ENCODE measurements around the gene CLBA1. TPM values are rescaled to one million over a fixed set of nuclear protein-coding genes. Genes with fewer than 3 reads are reported as not detected.
"Not testable (repeated sequence)": the region's sequence is repeated elsewhere in the genome, so short reads cannot be mapped to it uniquely, and the experiment has no call there.

The CLBA1 gene
- total RNA-seq, 1 donor from 2014 or later: 1.5 TPM

- intact Hi-C loops (cut with DNase I): no loop called here
- ATAC-seq (ENCODE audit: poor library complexity) (no peak), DNase-seq (no peak)
Observed at GRCh38 chr14:105026033-105026785, 40.6 kb downstream of the CLBA1 start.

DNA sequence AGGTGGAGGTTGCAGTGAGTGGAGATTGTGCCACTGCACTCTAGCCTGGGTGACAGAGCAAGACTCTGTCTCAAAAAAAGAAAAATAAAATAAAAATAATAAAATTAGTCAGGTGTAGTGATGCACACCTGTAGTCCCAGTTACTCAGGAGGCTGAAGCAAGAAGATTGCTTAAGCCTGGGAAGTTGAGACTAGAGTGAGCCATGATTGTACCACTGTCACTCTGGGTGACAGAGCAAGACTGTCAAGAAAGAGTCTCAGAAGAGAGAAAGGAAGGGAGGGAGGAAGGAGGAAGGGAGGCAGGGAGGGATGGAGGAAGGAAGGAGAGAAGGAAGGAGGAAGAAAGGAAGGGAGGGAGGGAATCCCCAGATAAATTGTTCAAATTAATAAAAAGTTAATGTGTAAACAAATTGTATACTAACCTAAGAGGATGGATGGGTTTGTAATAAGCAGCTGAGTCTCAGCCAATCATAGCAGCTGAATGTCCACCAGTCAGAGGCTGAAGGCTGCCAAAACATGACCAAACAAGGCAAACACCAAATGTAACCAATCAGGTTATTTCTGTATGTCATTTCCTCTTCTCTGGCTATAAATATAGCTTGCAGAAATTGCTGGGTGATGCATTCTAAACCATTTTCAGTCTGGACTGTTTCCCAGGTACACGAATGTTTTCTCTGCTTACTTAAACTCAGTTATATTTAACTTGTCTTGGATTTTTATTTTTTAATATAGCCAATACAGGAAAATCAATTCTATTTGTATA lies 41.4 kb downstream of the CLBA1 start:
- no peak for ATAC-seq (ENCODE audit: poor library complexity)
- DNase-seq: no peak
- intact Hi-C loops (cut with DNase I): no loop called here

DNA sequence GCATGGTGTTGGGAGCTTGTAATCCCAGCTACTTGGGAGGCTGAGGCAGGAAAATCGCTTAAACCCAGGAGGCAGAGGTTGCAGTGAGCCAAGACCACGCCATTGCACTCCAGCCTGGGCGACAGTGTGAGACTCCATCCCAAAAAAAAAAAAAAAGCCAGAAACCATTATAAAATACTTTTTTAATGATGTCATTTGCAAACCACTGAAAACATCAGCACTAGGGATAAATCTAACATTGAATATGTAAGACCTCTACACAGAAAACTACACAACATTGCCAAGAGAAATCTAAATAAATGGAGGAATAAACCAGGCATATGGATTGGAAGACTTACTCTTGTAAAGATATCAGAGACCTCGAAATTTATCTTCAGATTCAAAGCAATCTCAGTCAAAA lies 42.1 kb downstream of the CLBA1 start:
- ATAC-seq (ENCODE audit: poor library complexity); intact Hi-C loops (cut with DNase I); DNase-seq: not testable (repeated sequence)

GRCh38 chr14:105028251-105028927 lies 42.8 kb downstream of the CLBA1 start:
- intact Hi-C loops (cut with DNase I): no loop called here
- no peak for ATAC-seq (ENCODE audit: poor library complexity)

DNA sequence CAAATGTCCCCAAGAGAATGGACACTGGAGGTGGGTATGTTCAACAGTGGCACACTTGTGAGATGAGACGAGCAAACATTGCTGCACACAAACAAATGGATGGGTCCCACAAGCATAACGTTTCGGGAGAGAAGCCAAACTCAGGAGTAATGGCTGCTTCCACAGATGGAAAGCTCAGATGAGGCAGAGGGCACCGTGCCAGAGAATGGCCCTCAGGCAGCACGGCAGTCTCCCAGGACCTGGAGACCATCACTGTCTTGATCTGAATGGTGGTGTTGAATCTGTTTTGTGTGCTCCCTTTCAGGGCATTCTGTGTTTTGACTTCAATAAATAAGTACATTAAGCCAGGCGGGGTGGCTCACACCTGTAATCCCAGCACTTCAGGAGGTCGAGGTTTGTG lies 43.8 kb downstream of the CLBA1 start:
- no peak for ATAC-seq (ENCODE audit: poor library complexity)
- no peak for DNase-seq
- intact Hi-C loops (cut with DNase I): no loop called here

More at GRCh38 chr14:105028251-105028927, 42.8 kb downstream of the CLBA1 start:
- DNase-seq: no peak

DNA sequence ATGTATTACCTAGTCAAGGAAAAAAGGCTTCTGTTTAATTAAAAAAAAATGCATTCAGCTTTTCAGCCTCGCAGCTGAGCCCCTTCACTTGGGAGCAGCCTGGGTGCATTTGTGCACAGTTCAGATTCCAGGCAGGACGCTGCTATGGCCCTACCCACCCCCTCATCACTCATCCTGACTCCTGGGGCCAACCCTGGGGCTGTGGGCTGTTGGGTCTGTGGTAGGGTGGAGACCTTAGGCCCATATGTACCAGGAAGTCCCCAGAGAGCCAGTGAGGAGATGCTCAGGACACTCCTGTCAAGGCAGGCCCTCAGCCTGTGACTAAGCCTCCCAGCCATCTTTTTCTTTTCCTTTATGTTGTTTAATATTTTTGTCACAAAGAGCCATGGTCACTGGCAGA lies 44.6 kb downstream of the CLBA1 start:
- no peak for ATAC-seq (ENCODE audit: poor library complexity)
- intact Hi-C loops (cut with DNase I): no loop called here
- DNase-seq: no peak

- ATAC-seq (ENCODE audit: poor library complexity) (peak; percentile 69), DNase-seq (no peak)
- intact Hi-C loops (cut with DNase I): no loop called here
Observed at GRCh38 chr14:105030836-105031396, 45.3 kb downstream of the CLBA1 start.

DNA sequence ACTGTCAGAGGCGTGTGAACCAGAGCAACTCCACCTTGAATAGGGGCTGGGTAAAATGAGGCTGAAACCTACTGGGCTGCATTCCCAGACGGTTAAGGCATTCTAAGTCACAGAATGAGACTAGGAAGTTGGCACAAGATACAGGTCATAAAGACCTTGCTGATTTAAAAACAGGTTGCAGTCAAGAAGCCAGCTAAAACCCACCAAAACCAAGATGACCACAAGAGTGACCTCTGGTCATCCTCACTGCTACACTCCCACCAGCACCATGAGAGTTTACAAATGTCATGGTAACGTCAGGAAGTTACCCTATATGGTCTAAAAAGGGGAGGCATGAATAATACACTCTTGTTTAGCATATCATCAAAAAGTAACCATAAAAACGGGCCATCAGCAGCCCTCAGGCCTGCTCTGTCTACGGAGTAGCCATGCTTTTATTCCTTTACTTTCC lies 46.9 kb downstream of the CLBA1 start:
- DNase-seq; ATAC-seq (ENCODE audit: poor library complexity); intact Hi-C loops (cut with DNase I): not testable (repeated sequence)

DNA sequence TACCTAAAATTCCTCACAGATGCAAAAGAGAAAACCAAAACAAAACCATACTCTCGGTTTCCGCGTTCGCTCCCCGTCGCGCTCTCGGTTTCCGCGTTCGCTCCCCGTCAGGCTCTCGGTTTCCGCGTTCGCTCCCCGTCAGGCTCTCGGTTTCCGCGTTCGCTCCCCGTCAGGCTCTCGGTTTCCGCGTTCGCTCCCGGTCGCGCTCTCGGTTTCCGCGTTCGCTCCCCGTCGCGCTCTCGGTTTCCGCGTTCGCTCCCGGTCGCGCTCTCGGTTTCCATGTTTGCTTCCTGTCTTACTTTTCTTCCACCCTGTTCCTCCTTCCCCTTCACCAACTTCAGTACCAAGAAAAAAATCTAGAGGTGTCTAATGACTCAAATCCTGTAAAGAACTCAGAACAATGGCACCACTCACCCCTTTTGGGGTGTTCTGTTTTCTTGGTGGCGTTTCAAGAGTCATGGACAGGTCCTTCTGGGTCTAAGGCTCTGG lies 47.9 kb downstream of the CLBA1 start:
- ATAC-seq (ENCODE audit: poor library complexity); intact Hi-C loops (cut with DNase I): not testable (repeated sequence)

GRCh38 chr14:105034315-105035039 lies 48.9 kb downstream of the CLBA1 start:
- intact Hi-C loops (cut with DNase I): no loop called here
- DNase-seq: no peak
- ATAC-seq (ENCODE audit: poor library complexity): no peak

More for the DNA sequence above, 47.9 kb downstream of the CLBA1 start:
- not testable (repeated sequence) for DNase-seq

GRCh38 chr14:105035616-105036015 lies 50.0 kb downstream of the CLBA1 start:
- ATAC-seq (ENCODE audit: poor library complexity); intact Hi-C loops (cut with DNase I); DNase-seq: not testable (repeated sequence)

DNA sequence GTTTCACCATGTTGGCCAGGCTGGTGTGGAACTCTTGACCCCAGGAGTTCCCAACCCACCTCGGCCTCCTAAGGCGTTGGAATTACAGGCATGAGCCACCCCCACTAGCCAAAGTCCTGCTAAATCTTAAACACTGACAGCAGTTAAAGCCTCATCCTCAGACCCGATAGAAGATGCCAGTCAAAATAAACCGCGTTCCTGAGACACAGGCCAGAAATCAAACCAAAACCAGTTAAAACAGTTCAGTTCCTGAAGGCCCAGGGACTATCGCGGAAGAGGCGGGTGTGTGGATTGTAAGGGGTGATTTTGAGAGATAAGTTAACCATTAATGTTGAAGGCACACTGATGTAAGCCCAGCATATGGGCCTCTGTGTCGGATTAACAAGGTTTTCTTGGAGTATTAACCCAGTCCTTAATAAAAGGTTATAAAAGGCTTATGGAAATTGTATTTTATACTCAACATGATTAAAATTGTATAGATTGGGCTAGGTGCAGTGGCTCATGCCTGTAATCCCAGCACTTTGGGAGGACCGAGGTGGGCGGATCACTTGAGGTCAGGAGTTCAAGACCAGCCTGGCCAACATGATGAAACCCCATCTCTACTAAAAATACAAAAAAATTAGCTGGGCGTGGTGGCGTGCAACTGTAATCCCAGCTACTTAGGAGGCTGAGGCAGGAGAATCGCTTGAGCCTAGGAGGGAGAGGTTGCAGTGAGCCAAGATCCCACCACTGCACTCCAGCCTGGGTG lies 54.0 kb downstream of the CLBA1 start:
- no peak for DNase-seq
- no peak for ATAC-seq (ENCODE audit: poor library complexity)
- intact Hi-C loops (cut with DNase I): no loop called here

DNA sequence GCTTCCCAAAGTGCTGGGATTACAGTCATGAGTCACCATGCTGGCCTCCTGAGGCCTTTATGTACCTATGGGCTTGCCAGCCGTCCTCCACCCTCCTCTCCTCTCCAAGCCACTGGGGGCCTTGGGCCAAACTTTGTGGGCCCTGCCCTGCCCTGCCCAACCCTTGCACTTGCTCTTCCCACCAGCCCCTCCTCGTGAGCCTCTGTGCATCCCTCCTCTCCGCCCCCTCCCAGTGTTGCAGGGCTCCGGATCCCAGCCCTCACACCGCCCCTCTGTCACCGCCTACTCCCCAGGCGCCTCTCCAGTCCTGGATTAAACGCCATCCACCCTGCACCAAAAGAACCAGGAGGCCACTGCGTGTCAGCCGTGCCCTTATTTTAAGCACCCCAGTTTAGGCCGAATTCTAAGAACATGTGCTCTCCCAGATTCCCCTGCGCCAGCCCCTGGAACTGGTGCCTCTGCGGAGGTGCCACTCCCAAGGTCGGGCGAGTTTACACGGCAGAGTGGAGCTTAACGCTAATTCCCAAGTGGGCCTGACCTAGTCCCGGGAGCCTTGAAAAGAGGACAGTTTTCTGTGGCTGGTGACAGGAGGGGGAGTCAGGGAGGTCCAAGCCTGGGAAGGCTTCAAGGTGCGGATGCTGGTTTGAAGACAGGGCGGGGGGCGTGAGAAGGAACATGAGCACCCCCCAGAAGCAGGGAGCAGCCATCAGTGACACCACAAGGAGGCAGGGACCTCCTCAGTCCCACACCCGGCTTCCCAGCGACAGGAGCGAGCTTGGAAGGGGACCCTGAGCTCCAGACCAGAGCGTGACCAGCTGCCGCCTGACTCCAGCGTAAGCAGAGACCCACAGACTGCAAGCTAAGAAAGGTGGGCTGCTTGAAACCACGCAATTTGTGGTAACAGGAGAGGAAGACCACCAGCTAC lies 56.5 kb downstream of the CLBA1 start:
- intact Hi-C loops (cut with DNase I): no loop called here
- DNase-seq: no peak
- no peak for ATAC-seq (ENCODE audit: poor library complexity)

DNA sequence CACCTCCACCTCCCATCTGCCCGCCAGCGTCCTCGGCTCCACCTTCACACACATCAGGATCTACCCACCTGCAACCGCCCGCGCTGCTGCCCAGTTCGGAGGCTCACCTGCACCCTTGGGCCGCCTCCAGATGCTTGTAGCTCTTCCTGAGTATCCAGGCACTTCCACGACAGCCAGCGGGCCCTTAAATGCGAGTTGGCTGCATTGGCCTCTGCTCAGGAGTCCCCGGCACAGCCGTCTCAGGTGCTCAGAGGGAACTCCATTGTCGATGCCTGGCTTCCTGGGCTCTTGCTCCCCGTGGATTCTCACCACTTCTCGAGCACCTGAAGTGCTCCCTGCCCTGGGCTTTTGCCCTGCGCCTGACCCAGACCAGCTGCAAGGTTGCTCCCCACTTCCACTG lies 57.2 kb downstream of the CLBA1 start:
- no peak for ATAC-seq (ENCODE audit: poor library complexity)
- intact Hi-C loops (cut with DNase I): no loop called here
- no peak for DNase-seq

- no peak for DNase-seq
- intact Hi-C loops (cut with DNase I): loop anchor here (2.0 kb wide), 1 partner anchor 67 kb away; no protein-coding TSS in a partner anchor
- ATAC-seq (ENCODE audit: poor library complexity): no peak
Observed at GRCh38 chr14:105043641-105044040, 58.1 kb downstream of the CLBA1 start.
